NCI-H2081 (cell line): ENCODE measurements around the gene RASGEF1C.

Experiments used
- DNase-seq, 2 experiments: peaks; one replicate each; lab custom pipeline; 2025; lab: John Stamatoyannopoulos, UW

The RASGEF1C gene

DNA sequence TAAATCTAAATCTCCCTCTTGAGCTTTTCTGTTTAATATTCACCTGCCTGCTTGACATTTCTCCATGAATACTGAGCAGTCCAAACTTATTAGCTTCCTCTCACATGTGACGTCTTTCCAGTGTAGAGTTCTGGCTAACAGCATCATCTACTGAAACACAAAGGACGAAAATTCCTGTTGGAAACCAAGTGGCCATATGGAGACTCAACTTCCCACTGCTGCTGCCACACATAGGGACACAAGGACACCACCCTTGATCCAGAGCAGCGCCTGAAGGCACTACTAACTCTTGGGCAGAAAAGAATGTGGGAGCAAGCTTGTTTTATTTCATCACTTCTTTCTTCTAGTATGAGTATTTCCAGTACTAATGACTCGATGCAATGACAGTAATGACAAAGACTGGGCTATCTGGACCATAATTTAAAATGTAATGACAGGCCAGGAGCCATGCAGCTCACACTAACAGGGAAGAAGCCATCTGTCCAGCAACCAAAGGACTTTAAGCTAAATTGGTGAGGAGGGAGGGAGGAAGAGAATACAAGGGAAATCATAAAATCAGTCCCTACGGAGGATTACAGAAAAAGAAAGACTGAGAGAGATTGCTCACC lies 156.7 kb downstream of the RASGEF1C start:
- DNase-seq = no peak
